Activated T-helper 17 cell treated with anti-CD3 and anti-CD28 coated beads, Interleukin-2, amount 50 U/mL, for 72 hours (primary cell): ENCODE results near the gene LRRTM3. TPM values are rescaled to one million over a fixed set of nuclear protein-coding genes. Genes with fewer than 3 reads are reported as not detected.

ENCODE experiments used
- ATAC-seq: fragments of 150-1000 bp; cut with Tn5 transposase; replicated peaks from 2 replicates; pipeline ENCODE4 v1.10.0; 2021; ENCODE audit warnings: mild to moderate bottlenecking, moderate library complexity
- H3K27ac Mint-ChIP-seq: one replicate; pipeline ENCODE4 v1.8.0; 2022; ENCODE audit warnings: mixed read lengths
- H3K27me3 Mint-ChIP-seq: one replicate; pipeline ENCODE4 v1.8.0; 2022; ENCODE audit warnings: mixed read lengths
- H3K36me3 Mint-ChIP-seq: one replicate; pipeline ENCODE4 v1.8.0; 2022; ENCODE audit warnings: low read depth, mild to moderate bottlenecking, mixed read lengths
- H3K4me1 Mint-ChIP-seq: one replicate; pipeline ENCODE4 v1.8.0; 2022; ENCODE audit warnings: mixed read lengths
- H3K4me3 Mint-ChIP-seq: one replicate; pipeline ENCODE4 v1.8.0; 2022; ENCODE audit warnings: mild to moderate bottlenecking, mixed read lengths
- H3K9me3 Mint-ChIP-seq: one replicate; pipeline ENCODE4 v1.8.0; 2022; ENCODE audit warnings: mixed read lengths
- total RNA-seq, 2 donors: library from RNA; stranded (reverse); gene quantifications; one replicate each; pipeline ENCODE4 v1.2.3, GENCODE V29; 2022

Gene LRRTM3
- total RNA-seq, 2 donors from 2014 or later = 0.17 TPM; not detected in 1

- Mint-ChIP-seq H3K36me3 (no peaks in the 10 kb centered on the region), H3K27me3 (no peaks in the 10 kb centered on the region), H3K4me3 (no peak overlapping the region), H3K4me1 (no peaks in the 10 kb centered on the region), H3K27ac (no peak overlapping the region), H3K9me3 (no peaks in the 10 kb centered on the region)
- no peak for ATAC-seq
These were observed 169.7 kb downstream of the LRRTM3 start for GRCh38 chr10:67095531-67095930.

- H3K9me3 Mint-ChIP-seq = no peaks in the 10 kb centered on the region
These were observed 172.6 kb downstream of the LRRTM3 start for GRCh38 chr10:67098461-67098860.

GRCh38 chr10:67100951-67101350 lies 175.1 kb downstream of the LRRTM3 start:
- no peak for ATAC-seq
- Mint-ChIP-seq H3K9me3 (no peaks in the 10 kb centered on the region), H3K27ac (no peak overlapping the region), H3K27me3 (no peaks in the 10 kb centered on the region), H3K4me1 (no peaks in the 10 kb centered on the region), H3K4me3 (no peak overlapping the region), H3K36me3 (no peaks in the 10 kb centered on the region)

More at GRCh38 chr10:67098461-67098860, 172.6 kb downstream of the LRRTM3 start:
- no peaks in the 10 kb centered on the region for H3K36me3 Mint-ChIP-seq
- ATAC-seq = no peak
- H3K4me1 Mint-ChIP-seq = no peaks in the 10 kb centered on the region
- H3K27ac Mint-ChIP-seq = no peak overlapping the region
- H3K4me3 Mint-ChIP-seq = no peak overlapping the region
- H3K27me3 Mint-ChIP-seq = no peaks in the 10 kb centered on the region

GRCh38 chr10:67107670-67108069 lies 181.8 kb downstream of the LRRTM3 start:
- Mint-ChIP-seq H3K27ac (no peak overlapping the region), H3K27me3 (no peaks in the 10 kb centered on the region), H3K36me3 (no peaks in the 10 kb centered on the region), H3K9me3 (no peaks in the 10 kb centered on the region), H3K4me1 (no peaks in the 10 kb centered on the region), H3K4me3 (no peak overlapping the region)
- ATAC-seq = no peak

GRCh38 chr10:67110286-67110685 lies 184.4 kb downstream of the LRRTM3 start:
- ATAC-seq = no peak
- Mint-ChIP-seq H3K27ac (no peak overlapping the region), H3K4me1 (no peaks in the 10 kb centered on the region), H3K4me3 (no peak overlapping the region), H3K36me3 (no peaks in the 10 kb centered on the region), H3K9me3 (no peaks in the 10 kb centered on the region), H3K27me3 (no peaks in the 10 kb centered on the region)

- no peak overlapping the region for H3K27ac Mint-ChIP-seq
- no peaks in the 10 kb centered on the region for H3K36me3 Mint-ChIP-seq
- no peaks in the 10 kb centered on the region for H3K4me1 Mint-ChIP-seq
- no peak for ATAC-seq
- H3K4me3 Mint-ChIP-seq = no peak overlapping the region
- H3K9me3 Mint-ChIP-seq = no peaks in the 10 kb centered on the region
- no peaks in the 10 kb centered on the region for H3K27me3 Mint-ChIP-seq
These were observed 186.9 kb downstream of the LRRTM3 start for GRCh38 chr10:67112765-67113164.

- H3K27me3 Mint-ChIP-seq = no peaks in the 10 kb centered on the region
- no peaks in the 10 kb centered on the region for H3K4me1 Mint-ChIP-seq
- no peaks in the 10 kb centered on the region for H3K9me3 Mint-ChIP-seq
- H3K27ac Mint-ChIP-seq = no peak overlapping the region
- no peaks in the 10 kb centered on the region for H3K36me3 Mint-ChIP-seq
- H3K4me3 Mint-ChIP-seq = no peak overlapping the region
- ATAC-seq = no peak
These were observed 189.1 kb downstream of the LRRTM3 start for GRCh38 chr10:67114945-67115344.

- Mint-ChIP-seq H3K36me3 (no peaks in the 10 kb centered on the region), H3K27ac (no peak overlapping the region), H3K4me1 (no peaks in the 10 kb centered on the region), H3K9me3 (no peaks in the 10 kb centered on the region), H3K27me3 (no peaks in the 10 kb centered on the region), H3K4me3 (no peak overlapping the region)
- ATAC-seq = no peak
These were observed 190.1 kb downstream of the LRRTM3 start for GRCh38 chr10:67115972-67116371.

GRCh38 chr10:67119651-67120050 lies 193.8 kb downstream of the LRRTM3 start:
- Mint-ChIP-seq H3K27ac (no peak overlapping the region), H3K4me3 (no peak overlapping the region), H3K27me3 (no peaks in the 10 kb centered on the region), H3K36me3 (no peaks in the 10 kb centered on the region), H3K4me1 (no peaks in the 10 kb centered on the region), H3K9me3 (no peaks in the 10 kb centered on the region)
- no peak for ATAC-seq

GRCh38 chr10:67127441-67127840 lies 201.6 kb downstream of the LRRTM3 start:
- Mint-ChIP-seq H3K36me3 (no peaks in the 10 kb centered on the region), H3K9me3 (no peaks in the 10 kb centered on the region), H3K27me3 (no peaks in the 10 kb centered on the region), H3K4me3 (no peak overlapping the region), H3K27ac (no peak overlapping the region), H3K4me1 (no peaks in the 10 kb centered on the region)
- no peak for ATAC-seq

GRCh38 chr10:67140641-67141040 lies 214.8 kb downstream of the LRRTM3 start:
- Mint-ChIP-seq H3K4me3 (no peak overlapping the region), H3K27me3 (no peaks in the 10 kb centered on the region), H3K27ac (no peak overlapping the region), H3K36me3 (no peaks in the 10 kb centered on the region), H3K4me1 (no peaks in the 10 kb centered on the region), H3K9me3 (peaks cover 4% of the 10 kb centered on the region)
- ATAC-seq = no peak

GRCh38 chr10:67141300-67141699 lies 215.5 kb downstream of the LRRTM3 start:
- Mint-ChIP-seq H3K36me3 (no peaks in the 10 kb centered on the region), H3K27ac (no peak overlapping the region), H3K4me3 (no peak overlapping the region), H3K9me3 (peaks cover 4% of the 10 kb centered on the region), H3K4me1 (no peaks in the 10 kb centered on the region), H3K27me3 (no peaks in the 10 kb centered on the region)
- ATAC-seq = no peak

GRCh38 chr10:67144530-67144929 lies 218.7 kb downstream of the LRRTM3 start:
- no peaks in the 10 kb centered on the region for H3K36me3 Mint-ChIP-seq
- no peak for ATAC-seq
- no peak overlapping the region for H3K4me3 Mint-ChIP-seq
- no peaks in the 10 kb centered on the region for H3K27me3 Mint-ChIP-seq
- H3K4me1 Mint-ChIP-seq = no peaks in the 10 kb centered on the region
- peaks cover 4% of the 10 kb centered on the region for H3K9me3 Mint-ChIP-seq
- no peak overlapping the region for H3K27ac Mint-ChIP-seq
